ENCODE measurements around the gene DYNLL1. TPM values are rescaled to one million over a fixed set of nuclear protein-coding genes. Genes with fewer than 3 reads are reported as not detected.
"Not testable (repeated sequence)": the region's sequence is repeated elsewhere in the genome, so short reads cannot be mapped to it uniquely, and the experiment has no call there.

DYNLL1 gene
- total and polyA plus RNA-seq, 5 donors from 2014 or later = 99.0 to 692 (median 521) TPM

GRCh38 chr12:120498870-120499515 lies 3.1 kb downstream of the DYNLL1 start:
- H3K27ac Mint-ChIP-seq = peak overlapping the region in 2 of 3 donors; percentile 33 to 74
- peak overlapping the region in 1 of 4 donors; percentile 100 for H3K4me3 Mint-ChIP-seq
- Histone ChIP-seq H3K27me3 (ENCODE audit: control insufficient read depth, insufficient read depth, low read length) (no peaks in the 10 kb centered on the region), H3K4me1 (ENCODE audit: control insufficient read depth, insufficient read depth, low read length, poor library complexity, severe bottlenecking) (peaks cover 22% of the 10 kb centered on the region), H3K9me3 (ENCODE audit: control insufficient read depth in 2 of 2, low read length in 2 of 2) (no peaks in the 10 kb centered on the region), H3K4me3 (ENCODE audit: low read depth, low read length) (peak overlapping the region; percentile 0), H3K36me3 (ENCODE audit: control insufficient read depth, insufficient read depth, low read length) (peaks cover 13% of the 10 kb centered on the region), H3K27ac (ENCODE audit: insufficient read depth, low read length, poor library complexity, severe bottlenecking) (peak overlapping the region; percentile 18)
- H3K9me3 Mint-ChIP-seq = peaks cover 0 to under 1% (median 0%) of the 10 kb centered on the region in 7 donors
- peaks cover 19% of the 10 kb centered on the region for H3K36me3 Mint-ChIP-seq
- H3K4me1 Mint-ChIP-seq = peaks cover 18 to 37% (median 28%) of the 10 kb centered on the region in 4 donors
- no peak for ATAC-seq (ENCODE audit: low read depth in 2 of 2)
- no peaks in the 10 kb centered on the region for H3K27me3 Mint-ChIP-seq
- DNase-seq = no peak

DNA sequence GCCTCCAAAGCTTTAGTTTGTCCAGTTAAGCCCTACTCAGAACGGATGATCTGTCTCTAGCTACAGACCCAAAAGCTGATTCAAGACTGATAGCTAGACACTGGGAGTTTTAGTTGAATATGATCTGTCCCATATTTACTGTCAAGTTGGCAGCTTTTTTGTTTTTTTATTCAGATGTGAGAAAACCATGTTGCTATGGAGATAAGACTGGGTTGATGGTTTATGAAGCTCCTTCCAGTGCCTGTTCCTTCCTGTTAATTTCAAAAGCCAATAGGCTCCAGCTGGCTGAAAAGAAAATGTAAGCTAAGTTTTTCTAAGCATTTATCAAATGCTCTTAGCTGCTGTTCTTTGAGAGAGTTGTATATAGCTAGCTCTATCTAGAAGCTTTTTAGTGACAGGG lies 4.7 kb downstream of the DYNLL1 start:
- Mint-ChIP-seq H3K27ac (peak overlapping the region in 2 of 3 donors; percentile 1 to 20), H3K27me3 (no peaks in the 10 kb centered on the region), H3K4me3 (peak overlapping the region in 1 of 4 donors; percentile 12), H3K4me1 (peaks cover 12 to 30% (median 22%) of the 10 kb centered on the region in 4 donors), H3K9me3 (peaks cover 0 to 1% (median 0%) of the 10 kb centered on the region in 7 donors), H3K36me3 (peaks cover 21% of the 10 kb centered on the region)
- Histone ChIP-seq H3K4me3 (ENCODE audit: low read depth, low read length) (no peak overlapping the region), H3K4me1 (ENCODE audit: control insufficient read depth, insufficient read depth, low read length, poor library complexity, severe bottlenecking) (peaks cover 17% of the 10 kb centered on the region), H3K36me3 (ENCODE audit: control insufficient read depth, insufficient read depth, low read length) (peaks cover 13% of the 10 kb centered on the region), H3K27me3 (ENCODE audit: control insufficient read depth, insufficient read depth, low read length) (no peaks in the 10 kb centered on the region), H3K9me3 (ENCODE audit: control insufficient read depth in 2 of 2, low read length in 2 of 2) (no peaks in the 10 kb centered on the region), H3K27ac (ENCODE audit: insufficient read depth, low read length, poor library complexity, severe bottlenecking) (no peak overlapping the region)
- ATAC-seq (ENCODE audit: low read depth in 2 of 2) (no peak), DNase-seq (no peak)

GRCh38 chr12:120504587-120504986 lies 8.7 kb downstream of the DYNLL1 start:
- H3K4me1 Mint-ChIP-seq = peaks cover 0 to 5% (median 2%) of the 10 kb centered on the region in 4 donors
- H3K36me3 Mint-ChIP-seq = peaks cover 25% of the 10 kb centered on the region

GRCh38 chr12:120508537-120508936 lies 12.6 kb downstream of the DYNLL1 start:
- no peak for ATAC-seq (ENCODE audit: low read depth in 2 of 2)
- H3K4me3 ChIP-seq (ENCODE audit: low read depth, low read length) = no peak overlapping the region
- H3K9me3 ChIP-seq (ENCODE audit: control insufficient read depth in 2 of 2, low read length in 2 of 2) = no peaks in the 10 kb centered on the region
- peaks cover 20% of the 10 kb centered on the region for H3K36me3 ChIP-seq (ENCODE audit: control insufficient read depth, insufficient read depth, low read length)
- Mint-ChIP-seq H3K27me3 (no peaks in the 10 kb centered on the region), H3K4me1 (no peaks in the 10 kb centered on the region), H3K4me3 (no peak overlapping the region), H3K36me3 (peaks cover 20% of the 10 kb centered on the region), H3K9me3 (peaks cover 0 to 1% (median 0%) of the 10 kb centered on the region in 7 donors), H3K27ac (no peak overlapping the region)
- H3K27ac ChIP-seq (ENCODE audit: insufficient read depth, low read length, poor library complexity, severe bottlenecking) = no peak overlapping the region
- H3K27me3 ChIP-seq (ENCODE audit: control insufficient read depth, insufficient read depth, low read length) = no peaks in the 10 kb centered on the region
- H3K4me1 ChIP-seq (ENCODE audit: control insufficient read depth, insufficient read depth, low read length, poor library complexity, severe bottlenecking) = no peaks in the 10 kb centered on the region
- DNase-seq = no peak

More at GRCh38 chr12:120504587-120504986, 8.7 kb downstream of the DYNLL1 start:
- no peaks in the 10 kb centered on the region for H3K27me3 Mint-ChIP-seq
- no peak overlapping the region for H3K4me3 Mint-ChIP-seq
- Histone ChIP-seq H3K36me3 (ENCODE audit: control insufficient read depth, insufficient read depth, low read length) (peaks cover 21% of the 10 kb centered on the region), H3K4me1 (ENCODE audit: control insufficient read depth, insufficient read depth, low read length, poor library complexity, severe bottlenecking) (no peaks in the 10 kb centered on the region), H3K27ac (ENCODE audit: insufficient read depth, low read length, poor library complexity, severe bottlenecking) (no peak overlapping the region), H3K9me3 (ENCODE audit: control insufficient read depth in 2 of 2, low read length in 2 of 2) (no peaks in the 10 kb centered on the region), H3K4me3 (ENCODE audit: low read depth, low read length) (no peak overlapping the region), H3K27me3 (ENCODE audit: control insufficient read depth, insufficient read depth, low read length) (no peaks in the 10 kb centered on the region)
- H3K9me3 Mint-ChIP-seq = peaks cover 0 to 1% (median 0%) of the 10 kb centered on the region in 7 donors
- ATAC-seq (ENCODE audit: low read depth in 2 of 2) (no peak), DNase-seq (no peak)
- no peak overlapping the region for H3K27ac Mint-ChIP-seq

DNA sequence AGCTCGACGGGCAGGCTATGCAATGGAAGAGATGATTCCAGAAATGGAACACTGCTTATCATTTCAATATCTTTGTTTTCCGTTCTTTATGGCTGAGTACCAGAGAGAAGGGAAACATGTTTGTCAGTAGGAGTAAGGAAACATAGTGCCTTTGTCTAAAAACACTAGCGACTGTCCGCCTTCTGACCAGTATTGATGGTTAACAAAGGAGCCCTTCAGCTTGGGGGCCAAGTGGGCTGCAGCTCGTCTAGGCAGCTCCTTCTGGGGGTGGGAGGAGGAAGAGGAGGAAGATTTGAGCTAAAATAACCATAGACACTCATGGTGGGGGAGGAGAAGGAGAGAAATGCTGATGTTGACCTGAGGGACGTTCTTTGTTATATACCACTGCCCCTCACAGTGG lies 18.1 kb downstream of the DYNLL1 start:
- H3K4me1 Mint-ChIP-seq = no peaks in the 10 kb centered on the region
- H3K27ac ChIP-seq (ENCODE audit: insufficient read depth, low read length, poor library complexity, severe bottlenecking) = no peak overlapping the region
- DNase-seq = no peak

GRCh38 chr12:120515496-120515895 lies 19.6 kb downstream of the DYNLL1 start:
- ATAC-seq (ENCODE audit: low read depth in 2 of 2) = no peak
- Mint-ChIP-seq H3K36me3 (peaks cover 16% of the 10 kb centered on the region), H3K27ac (peak overlapping the region in 1 of 3 donors; percentile 18)

More for the DNA sequence above, 18.1 kb downstream of the DYNLL1 start:
- H3K27me3 ChIP-seq (ENCODE audit: control insufficient read depth, insufficient read depth, low read length) = no peaks in the 10 kb centered on the region
- Mint-ChIP-seq H3K36me3 (peaks cover 22% of the 10 kb centered on the region), H3K27me3 (no peaks in the 10 kb centered on the region), H3K4me3 (no peak overlapping the region), H3K9me3 (no peaks in the 10 kb centered on the region), H3K27ac (no peak overlapping the region)
- H3K9me3 ChIP-seq (ENCODE audit: control insufficient read depth in 2 of 2, low read length in 2 of 2) = no peaks in the 10 kb centered on the region
- no peak overlapping the region for H3K4me3 ChIP-seq (ENCODE audit: low read depth, low read length)
- no peaks in the 10 kb centered on the region for H3K4me1 ChIP-seq (ENCODE audit: control insufficient read depth, insufficient read depth, low read length, poor library complexity, severe bottlenecking)
- no peak for ATAC-seq (ENCODE audit: low read depth in 2 of 2)
- H3K36me3 ChIP-seq (ENCODE audit: control insufficient read depth, insufficient read depth, low read length) = peaks cover 28% of the 10 kb centered on the region

GRCh38 chr12:120519324-120519723 lies 23.4 kb downstream of the DYNLL1 start:
- not testable (repeated sequence) for H3K4me1 ChIP-seq (ENCODE audit: control insufficient read depth, insufficient read depth, low read length, poor library complexity, severe bottlenecking); H3K4me1 Mint-ChIP-seq; ATAC-seq (ENCODE audit: low read depth in 2 of 2); H3K27ac Mint-ChIP-seq; H3K4me3 Mint-ChIP-seq; H3K9me3 ChIP-seq (ENCODE audit: control insufficient read depth in 2 of 2, low read length in 2 of 2); H3K27ac ChIP-seq (ENCODE audit: insufficient read depth, low read length, poor library complexity, severe bottlenecking); H3K4me3 ChIP-seq (ENCODE audit: low read depth, low read length); DNase-seq; H3K9me3 Mint-ChIP-seq; H3K27me3 ChIP-seq (ENCODE audit: control insufficient read depth, insufficient read depth, low read length); H3K27me3 Mint-ChIP-seq
- H3K36me3 ChIP-seq (ENCODE audit: control insufficient read depth, insufficient read depth, low read length) = peaks cover 11% of the 10 kb centered on the region
- H3K36me3 Mint-ChIP-seq = peaks cover 13% of the 10 kb centered on the region

More at GRCh38 chr12:120515496-120515895, 19.6 kb downstream of the DYNLL1 start:
- Histone ChIP-seq H3K4me1 (ENCODE audit: control insufficient read depth, insufficient read depth, low read length, poor library complexity, severe bottlenecking) (no peaks in the 10 kb centered on the region), H3K27me3 (ENCODE audit: control insufficient read depth, insufficient read depth, low read length) (no peaks in the 10 kb centered on the region), H3K27ac (ENCODE audit: insufficient read depth, low read length, poor library complexity, severe bottlenecking) (no peak overlapping the region), H3K36me3 (ENCODE audit: control insufficient read depth, insufficient read depth, low read length) (peaks cover 15% of the 10 kb centered on the region), H3K4me3 (ENCODE audit: low read depth, low read length) (no peak overlapping the region), H3K9me3 (ENCODE audit: control insufficient read depth in 2 of 2, low read length in 2 of 2) (no peaks in the 10 kb centered on the region)
- Mint-ChIP-seq H3K9me3 (no peaks in the 10 kb centered on the region), H3K4me1 (no peaks in the 10 kb centered on the region), H3K4me3 (no peak overlapping the region), H3K27me3 (no peaks in the 10 kb centered on the region)
- no peak for DNase-seq

DNA sequence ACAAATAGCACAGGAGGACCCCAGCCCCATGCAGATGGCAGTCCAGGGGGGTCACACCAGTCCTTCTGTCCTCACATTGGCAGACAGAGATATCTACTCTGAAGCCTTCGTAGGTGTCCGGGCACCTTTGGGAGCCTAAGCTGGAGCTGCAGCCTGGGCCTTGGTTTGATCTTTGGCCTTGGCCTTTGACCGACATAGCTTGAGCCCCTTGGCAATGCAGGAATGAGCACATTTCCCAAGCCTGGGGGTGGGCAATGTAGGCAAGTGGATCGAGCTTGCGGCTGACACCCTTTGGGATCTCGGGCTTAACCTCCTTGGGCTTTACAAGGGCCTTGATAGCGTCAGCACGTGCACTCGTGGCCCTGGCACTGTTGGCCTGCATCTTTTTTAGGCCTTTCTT lies 26.7 kb downstream of the DYNLL1 start:
- Mint-ChIP-seq H3K27me3 (no peaks in the 10 kb centered on the region), H3K4me3 (no peak overlapping the region), H3K9me3 (peaks cover 0 to 1% (median 0%) of the 10 kb centered on the region in 7 donors), H3K4me1 (peaks cover 0 to 6% (median 5%) of the 10 kb centered on the region in 4 donors), H3K36me3 (peaks cover 3% of the 10 kb centered on the region), H3K27ac (peak overlapping the region in 1 of 3 donors; percentile 23)
- H3K36me3 ChIP-seq (ENCODE audit: control insufficient read depth, insufficient read depth, low read length) = no peaks in the 10 kb centered on the region
- no peak overlapping the region for H3K27ac ChIP-seq (ENCODE audit: insufficient read depth, low read length, poor library complexity, severe bottlenecking)
- no peaks in the 10 kb centered on the region for H3K27me3 ChIP-seq (ENCODE audit: control insufficient read depth, insufficient read depth, low read length)
- no peaks in the 10 kb centered on the region for H3K9me3 ChIP-seq (ENCODE audit: control insufficient read depth in 2 of 2, low read length in 2 of 2)
- H3K4me1 ChIP-seq (ENCODE audit: control insufficient read depth, insufficient read depth, low read length, poor library complexity, severe bottlenecking) = no peaks in the 10 kb centered on the region
- DNase-seq = no peak
- ATAC-seq (ENCODE audit: low read depth in 2 of 2) = no peak
- H3K4me3 ChIP-seq (ENCODE audit: low read depth, low read length) = no peak overlapping the region

Data from CD4-positive, CD25-positive, alpha-beta regulatory T cell (primary cell).